ENCODE results near the gene SMCO3. TPM values are rescaled to one million over a fixed set of nuclear protein-coding genes. Genes with fewer than 3 reads are reported as not detected.

The SMCO3 gene
- total RNA-seq, 1 experiment from 2014 or later, result not detected

DNA sequence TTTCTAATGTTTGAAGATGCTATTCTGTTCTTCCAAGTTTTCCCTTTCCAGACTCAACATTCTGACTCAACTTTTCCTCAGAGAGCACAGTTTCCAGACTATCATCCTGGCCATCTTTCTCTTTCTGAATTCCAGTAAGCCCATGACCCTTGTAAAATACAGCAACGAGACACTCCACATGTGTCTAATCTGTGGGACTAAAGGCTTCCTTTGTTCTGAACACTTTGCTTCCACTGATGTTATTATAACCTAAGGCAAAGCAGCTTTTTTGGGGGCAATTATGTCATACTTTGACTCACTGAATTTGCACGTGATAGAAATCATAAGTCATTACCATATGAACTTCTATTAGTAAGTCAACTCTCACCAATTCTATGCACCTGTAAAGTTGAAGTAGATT, 35.7 kb upstream of the SMCO3 start:
- no peak for ATAC-seq
- no peak for DNase-seq (ENCODE audit: low spot score)
- Mint-ChIP-seq H3K4me3 (no peak overlapping the region), H3K9me3 (no peaks in the 10 kb centered on the region), H3K36me3 (no peaks in the 10 kb centered on the region), H3K27me3 (ENCODE audit: low read depth) (peaks cover 4% of the 10 kb centered on the region), H3K4me1 (peaks cover 19% of the 10 kb centered on the region), H3K27ac (no peak overlapping the region)
- TF ChIP-seq GRHL2 (CRISPR knock-in tag; IDR thresholded peaks at IDR 0.05; ENCODE audit: insufficient replicate concordance, severe bottlenecking), result no peak
- no peak for TF ChIP-seq CREB1 (CRISPR knock-in tag; IDR thresholded peaks at IDR 0.05)
- no peak for TF ChIP-seq SOX15 (CRISPR knock-in tag; IDR thresholded peaks at IDR 0.05)
- no peak for TF ChIP-seq ATF1 (CRISPR knock-in tag; IDR thresholded peaks at IDR 0.05)
- CTCF ChIA-PET, result interaction anchor here (2.3 kb wide), 1 partner anchor 146 kb away, joined by 13 read pairs; no protein-coding TSS in a partner anchor
- POLR2A ChIA-PET, result no interaction called here

DNA sequence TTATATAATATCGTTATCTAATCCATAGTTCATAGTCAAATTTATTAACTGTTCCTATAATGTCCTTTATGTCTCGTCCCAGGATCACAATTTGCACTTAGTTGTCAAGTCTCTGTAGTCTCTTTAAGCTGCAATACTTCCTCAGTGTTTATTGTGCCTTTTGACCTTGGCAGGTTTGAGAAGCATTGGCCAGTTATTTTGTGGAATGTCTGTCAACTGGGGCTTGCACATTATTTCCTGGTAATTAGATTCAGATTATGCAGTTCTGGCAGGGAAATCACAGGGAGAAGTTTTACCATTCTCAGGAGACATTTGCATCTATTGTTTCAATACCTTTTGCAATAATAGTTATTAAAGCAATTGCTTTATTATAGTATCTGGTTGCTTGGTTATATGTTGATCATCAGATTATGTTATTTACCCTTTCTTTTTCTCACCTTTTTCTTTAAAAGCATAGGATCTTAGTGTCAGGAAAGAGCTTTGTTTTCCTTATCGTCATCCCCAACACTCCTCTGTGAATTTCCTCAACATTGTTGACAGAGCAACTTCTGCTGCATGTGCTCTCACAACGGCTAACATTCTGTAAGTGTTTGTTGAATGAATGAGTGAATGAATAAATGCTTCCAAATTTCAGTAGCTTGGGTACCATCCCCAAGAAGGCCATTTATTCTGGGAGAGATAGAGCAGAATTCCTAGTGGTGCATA, 33.0 kb upstream of the SMCO3 start:
- H3K4me3 Mint-ChIP-seq, result no peak overlapping the region
- DNase-seq (ENCODE audit: low spot score), result no peak
- TF ChIP-seq KAT7 (CRISPR knock-in tag; IDR thresholded peaks at IDR 0.05; ENCODE audit: borderline replicate concordance), result no peak
- TF ChIP-seq ZNF317 (CRISPR knock-in tag; IDR thresholded peaks at IDR 0.05; ENCODE audit: borderline replicate concordance, low read depth), result no peak
- TF ChIP-seq, protein P1, sequence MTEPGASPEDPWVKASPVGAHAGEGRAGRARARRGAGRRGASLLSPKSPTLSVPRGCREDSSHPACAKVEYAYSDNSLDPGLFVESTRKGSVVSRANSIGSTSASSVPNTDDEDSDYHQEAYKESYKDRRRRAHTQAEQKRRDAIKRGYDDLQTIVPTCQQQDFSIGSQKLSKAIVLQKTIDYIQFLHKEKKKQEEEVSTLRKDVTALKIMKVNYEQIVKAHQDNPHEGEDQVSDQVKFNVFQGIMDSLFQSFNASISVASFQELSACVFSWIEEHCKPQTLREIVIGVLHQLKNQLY (CRISPR knock-in tag; IDR thresholded peaks at IDR 0.05), result no peak
- TF ChIP-seq, protein P2, sequence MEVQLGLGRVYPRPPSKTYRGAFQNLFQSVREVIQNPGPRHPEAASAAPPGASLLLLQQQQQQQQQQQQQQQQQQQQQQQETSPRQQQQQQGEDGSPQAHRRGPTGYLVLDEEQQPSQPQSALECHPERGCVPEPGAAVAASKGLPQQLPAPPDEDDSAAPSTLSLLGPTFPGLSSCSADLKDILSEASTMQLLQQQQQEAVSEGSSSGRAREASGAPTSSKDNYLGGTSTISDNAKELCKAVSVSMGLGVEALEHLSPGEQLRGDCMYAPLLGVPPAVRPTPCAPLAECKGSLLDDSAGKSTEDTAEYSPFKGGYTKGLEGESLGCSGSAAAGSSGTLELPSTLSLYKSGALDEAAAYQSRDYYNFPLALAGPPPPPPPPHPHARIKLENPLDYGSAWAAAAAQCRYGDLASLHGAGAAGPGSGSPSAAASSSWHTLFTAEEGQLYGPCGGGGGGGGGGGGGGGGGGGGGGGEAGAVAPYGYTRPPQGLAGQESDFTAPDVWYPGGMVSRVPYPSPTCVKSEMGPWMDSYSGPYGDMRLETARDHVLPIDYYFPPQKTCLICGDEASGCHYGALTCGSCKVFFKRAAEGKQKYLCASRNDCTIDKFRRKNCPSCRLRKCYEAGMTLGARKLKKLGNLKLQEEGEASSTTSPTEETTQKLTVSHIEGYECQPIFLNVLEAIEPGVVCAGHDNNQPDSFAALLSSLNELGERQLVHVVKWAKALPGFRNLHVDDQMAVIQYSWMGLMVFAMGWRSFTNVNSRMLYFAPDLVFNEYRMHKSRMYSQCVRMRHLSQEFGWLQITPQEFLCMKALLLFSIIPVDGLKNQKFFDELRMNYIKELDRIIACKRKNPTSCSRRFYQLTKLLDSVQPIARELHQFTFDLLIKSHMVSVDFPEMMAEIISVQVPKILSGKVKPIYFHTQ (CRISPR knock-in tag; IDR thresholded peaks at IDR 0.05), result no peak
- no peak for TF ChIP-seq ZNF263 (CRISPR knock-in tag; IDR thresholded peaks at IDR 0.05; ENCODE audit: low read depth)
- TF ChIP-seq CREB1 (CRISPR knock-in tag; IDR thresholded peaks at IDR 0.05), result no peak
- TF ChIP-seq TEAD1 (CRISPR knock-in tag; IDR thresholded peaks at IDR 0.05), result no peak
- TF ChIP-seq ZNF423 (CRISPR knock-in tag; IDR thresholded peaks at IDR 0.05), result no peak
- TF ChIP-seq, protein P3, sequence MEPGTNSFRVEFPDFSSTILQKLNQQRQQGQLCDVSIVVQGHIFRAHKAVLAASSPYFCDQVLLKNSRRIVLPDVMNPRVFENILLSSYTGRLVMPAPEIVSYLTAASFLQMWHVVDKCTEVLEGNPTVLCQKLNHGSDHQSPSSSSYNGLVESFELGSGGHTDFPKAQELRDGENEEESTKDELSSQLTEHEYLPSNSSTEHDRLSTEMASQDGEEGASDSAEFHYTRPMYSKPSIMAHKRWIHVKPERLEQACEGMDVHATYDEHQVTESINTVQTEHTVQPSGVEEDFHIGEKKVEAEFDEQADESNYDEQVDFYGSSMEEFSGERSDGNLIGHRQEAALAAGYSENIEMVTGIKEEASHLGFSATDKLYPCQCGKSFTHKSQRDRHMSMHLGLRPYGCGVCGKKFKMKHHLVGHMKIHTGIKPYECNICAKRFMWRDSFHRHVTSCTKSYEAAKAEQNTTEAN (CRISPR knock-in tag; IDR thresholded peaks at IDR 0.05), result no peak
- TF ChIP-seq, protein P4, sequence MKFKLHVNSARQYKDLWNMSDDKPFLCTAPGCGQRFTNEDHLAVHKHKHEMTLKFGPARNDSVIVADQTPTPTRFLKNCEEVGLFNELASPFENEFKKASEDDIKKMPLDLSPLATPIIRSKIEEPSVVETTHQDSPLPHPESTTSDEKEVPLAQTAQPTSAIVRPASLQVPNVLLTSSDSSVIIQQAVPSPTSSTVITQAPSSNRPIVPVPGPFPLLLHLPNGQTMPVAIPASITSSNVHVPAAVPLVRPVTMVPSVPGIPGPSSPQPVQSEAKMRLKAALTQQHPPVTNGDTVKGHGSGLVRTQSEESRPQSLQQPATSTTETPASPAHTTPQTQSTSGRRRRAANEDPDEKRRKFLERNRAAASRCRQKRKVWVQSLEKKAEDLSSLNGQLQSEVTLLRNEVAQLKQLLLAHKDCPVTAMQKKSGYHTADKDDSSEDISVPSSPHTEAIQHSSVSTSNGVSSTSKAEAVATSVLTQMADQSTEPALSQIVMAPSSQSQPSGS (CRISPR knock-in tag; IDR thresholded peaks at IDR 0.05; ENCODE audit: borderline replicate concordance, low read depth), result no peak
- TF ChIP-seq, protein P5, sequence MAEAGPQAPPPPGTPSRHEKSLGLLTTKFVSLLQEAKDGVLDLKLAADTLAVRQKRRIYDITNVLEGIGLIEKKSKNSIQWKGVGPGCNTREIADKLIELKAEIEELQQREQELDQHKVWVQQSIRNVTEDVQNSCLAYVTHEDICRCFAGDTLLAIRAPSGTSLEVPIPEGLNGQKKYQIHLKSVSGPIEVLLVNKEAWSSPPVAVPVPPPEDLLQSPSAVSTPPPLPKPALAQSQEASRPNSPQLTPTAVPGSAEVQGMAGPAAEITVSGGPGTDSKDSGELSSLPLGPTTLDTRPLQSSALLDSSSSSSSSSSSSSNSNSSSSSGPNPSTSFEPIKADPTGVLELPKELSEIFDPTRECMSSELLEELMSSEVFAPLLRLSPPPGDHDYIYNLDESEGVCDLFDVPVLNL (CRISPR knock-in tag; IDR thresholded peaks at IDR 0.05; ENCODE audit: borderline replicate concordance, low read depth), result no peak
- TF ChIP-seq ZBTB21 (CRISPR knock-in tag; IDR thresholded peaks at IDR 0.05; ENCODE audit: borderline replicate concordance), result no peak
- TF ChIP-seq EMX1 (CRISPR knock-in tag; IDR thresholded peaks at IDR 0.05), result no peak
- no peak for ATAC-seq
- peaks cover 4% of the 10 kb centered on the region for H3K27me3 Mint-ChIP-seq (ENCODE audit: low read depth)
- no peaks in the 10 kb centered on the region; the same call in 1 of the 2 replicates for H3K4me1 Mint-ChIP-seq
- no peaks in the 10 kb centered on the region for H3K36me3 Mint-ChIP-seq
- H3K9me3 Mint-ChIP-seq, result no peaks in the 10 kb centered on the region
- no peak overlapping the region for H3K27ac Mint-ChIP-seq
- ChIA-PET CTCF (interaction anchor here (1.2 to 2.3 kb wide), 4 partner anchors 36 to 374 kb away, joined by 4 to 13 read pairs (median 6); partner anchors contain the start of gene RERG), POLR2A (no interaction called here)

Data from WTC11 (cell line).